ENCODE results near the gene THAP8. TPM values are rescaled to one million over a fixed set of nuclear protein-coding genes. Genes with fewer than 3 reads are reported as not detected.
"Not testable (repeated sequence)": the region's sequence is repeated elsewhere in the genome, so short reads cannot be mapped to it uniquely, and the experiment has no call there.

THAP8 gene
- total RNA-seq, 4 donors from 2014 or later = 6.1 to 10.5 (median 6.1) TPM

GRCh38 chr19:36079389-36079945 lies 25.4 kb upstream of the THAP8 start:
- ATAC-seq (no peak), DNase-seq (no peak)
- peaks cover 0 to 6% of the 10 kb centered on the region in 2 donors for H3K4me1 ChIP-seq
- H3K36me3 ChIP-seq = no peaks in the 10 kb centered on the region
- intact Hi-C loops (cut with DNase I; ENCODE audit: low total_unique reads) = no loop called here
- H3K27ac ChIP-seq = no peak overlapping the region
- H3K27me3 ChIP-seq = no peaks in the 10 kb centered on the region
- H3K4me3 ChIP-seq = no peak overlapping the region
- no peaks in the 10 kb centered on the region for H3K9me3 ChIP-seq
- in situ Hi-C loops (cut with MboI; ENCODE audit: low sequenced_read_pairs in 4 of 4) = no loop called here
- no peak for TF ChIP-seq POLR2A (IDR thresholded peaks at IDR 0.05)
- TF ChIP-seq CTCF (IDR thresholded peaks at IDR 0.05 in 4 of 5, conservative IDR thresholded peaks at IDR 0.05 in 1 of 5) = no peak

- in situ Hi-C loops (cut with MboI; ENCODE audit: low sequenced_read_pairs in 4 of 4) = no loop called here
- H3K27ac ChIP-seq = no peak overlapping the region
- TF ChIP-seq CTCF (IDR thresholded peaks at IDR 0.05 in 4 of 5, conservative IDR thresholded peaks at IDR 0.05 in 1 of 5) = no peak
- no peak for TF ChIP-seq POLR2A (IDR thresholded peaks at IDR 0.05)
- H3K27me3 ChIP-seq = no peaks in the 10 kb centered on the region
- H3K9me3 ChIP-seq = no peaks in the 10 kb centered on the region
- ATAC-seq = no peak
- H3K4me1 ChIP-seq = no peaks in the 10 kb centered on the region
- H3K4me3 ChIP-seq = no peak overlapping the region
- DNase-seq = no peak
- H3K36me3 ChIP-seq = no peaks in the 10 kb centered on the region
- intact Hi-C loops (cut with DNase I; ENCODE audit: low total_unique reads) = no loop called here
Measured at GRCh38 chr19:36073121-36073876, 19.2 kb upstream of the THAP8 start.

- intact Hi-C loops (cut with DNase I; ENCODE audit: low total_unique reads) = no loop called here
- no peaks in the 10 kb centered on the region for H3K27me3 ChIP-seq
- DNase-seq = no peak
- in situ Hi-C loops (cut with MboI; ENCODE audit: low sequenced_read_pairs in 4 of 4) = no loop called here
- no peak for TF ChIP-seq CTCF (IDR thresholded peaks at IDR 0.05 in 4 of 5, conservative IDR thresholded peaks at IDR 0.05 in 1 of 5)
- TF ChIP-seq POLR2A (IDR thresholded peaks at IDR 0.05) = no peak
- H3K4me1 ChIP-seq = no peaks in the 10 kb centered on the region
- no peak for ATAC-seq
- no peaks in the 10 kb centered on the region for H3K36me3 ChIP-seq
- no peak overlapping the region for H3K4me3 ChIP-seq
- H3K27ac ChIP-seq = no peak overlapping the region
- no peaks in the 10 kb centered on the region for H3K9me3 ChIP-seq
Measured at GRCh38 chr19:36072081-36072480, 18.0 kb upstream of the THAP8 start.

- ATAC-seq; H3K36me3 ChIP-seq; DNase-seq; in situ Hi-C loops (cut with MboI; ENCODE audit: low sequenced_read_pairs in 4 of 4); H3K27me3 ChIP-seq; H3K9me3 ChIP-seq; intact Hi-C loops (cut with DNase I; ENCODE audit: low total_unique reads); H3K27ac ChIP-seq; H3K4me1 ChIP-seq; H3K4me3 ChIP-seq: not testable (repeated sequence)
Measured at GRCh38 chr19:36068810-36069499, 14.9 kb upstream of the THAP8 start.

- no peaks in the 10 kb centered on the region for H3K9me3 ChIP-seq
- intact Hi-C loops (cut with DNase I; ENCODE audit: low total_unique reads) (no loop called here), in situ Hi-C loops (cut with MboI; ENCODE audit: low sequenced_read_pairs in 4 of 4) (no loop called here)
- H3K27ac ChIP-seq = no peak overlapping the region
- H3K4me1 ChIP-seq = no peaks in the 10 kb centered on the region
- no peaks in the 10 kb centered on the region for H3K36me3 ChIP-seq
- TF ChIP-seq POLR2A (IDR thresholded peaks at IDR 0.05) (no peak), CTCF (IDR thresholded peaks at IDR 0.05 in 4 of 5, conservative IDR thresholded peaks at IDR 0.05 in 1 of 5) (no peak)
- no peak for ATAC-seq
- no peak overlapping the region for H3K4me3 ChIP-seq
- DNase-seq = no peak
- H3K27me3 ChIP-seq = no peaks in the 10 kb centered on the region
Measured at GRCh38 chr19:36067681-36068080, 13.6 kb upstream of the THAP8 start.
